Right lobe of liver (tissue), 6 donors: Measurements from ENCODE around the gene SPINK14. TPM values are rescaled to one million over a fixed set of nuclear protein-coding genes. Genes with fewer than 3 reads are reported as not detected.

Experiments
- ATAC-seq, 4 donors: fragments of 200-7000 bp; cut with Tn5 transposase; one replicate each; pipeline ENCODE4 v1.9.1; 2020; ENCODE audit warnings: mild to moderate bottlenecking in 4 of 4, moderate library complexity in 4 of 4
- DNase-seq, 3 donors: peaks; one replicate each; pipeline ENCODE4 v3.0.0-alpha.2; 2020
- H3K27ac ChIP-seq, 3 donors: fragments of 200-600 bp; one replicate each; pipeline ENCODE4 v1.8.0; 2022
- H3K27me3 ChIP-seq, 2 donors: fragments of 200-600 bp; one replicate each; pipeline ENCODE4 v1.8.0; 2022
- H3K36me3 ChIP-seq, 4 donors: fragments of 200-600 bp; sonication (generic) in 1 of 4; one replicate each; pipeline versions ENCODE4 v1.5.1 to v1.8.0; 2017 to 2022; ENCODE audit warnings: control low read depth in 1 of 4
- H3K4me1 ChIP-seq, 4 donors: fragments of 200-600 bp; sonication (generic) in 1 of 4; one replicate each; pipeline versions ENCODE4 v1.5.1 to v1.8.0; 2017 to 2022; ENCODE audit warnings: control low read depth in 1 of 4
- H3K4me3 ChIP-seq, 3 donors: fragments of 200-600 bp; one replicate each; pipeline ENCODE4 v1.8.0; 2022
- H3K9me3 ChIP-seq, 4 donors: fragments of 200-600 bp; sonication (generic) in 1 of 4; one replicate each; pipeline versions ENCODE4 v1.5.1 to v1.8.0; 2017 to 2022; ENCODE audit warnings: control low read depth in 1 of 4
- CTCF ChIP-seq, 4 donors: fragments of 200-600 bp in 3 of 4; fragments of 450-650 bp in 1 of 4; IDR thresholded peaks; one replicate each; pipeline versions ENCODE4 v1.5.1 to v1.8.0; 2016 to 2022; ENCODE audit warnings: antibody characterized with exemption in 4 of 4, mild to moderate bottlenecking in 2 of 4
- POLR2A ChIP-seq: fragments of 450-650 bp; IDR thresholded peaks from one replicate; pipeline ENCODE4 v1.6.1; 2017; ENCODE audit warnings: antibody characterized with exemption, mild to moderate bottlenecking
- WGBS: methylation state at CpG from one replicate; pipeline ENCODE4 v1.1.6; 2018; ENCODE audit warnings: low coverage, low lambda C conversion rate; ENCODE audit not compliant: insufficient coverage; ENCODE audit errors: missing lambda C conversion rate; 5-methylcytosine and 5-hydroxymethylcytosine counted together
- intact Hi-C, 2 donors: fragments of 100-400 bp; cut with DNase I; formaldehyde crosslinking; loops; one replicate each; pipeline versions ENCODE4 v1.11.2 to v1.14.1; 2022
- small RNA-seq, 2 experiments: library from RNA; depleted of rRNA; stranded (forward); fragments of <200 nt; gene quantifications; one replicate each; pipeline ENCODE3, GENCODE V24; 2016
- total RNA-seq, 6 experiments: library from RNA; depleted of rRNA in 2 of 6; stranded (reverse); fragments of >200 nt in 2 of 6; fragmentation: NEBNext Ultra II Directional in 3 of 6; extraction: Animal tissue kit (Norgen Biotek cat#: 25700) in 3 of 6; gene quantifications; one replicate each; pipeline versions ENCODE4 v1.1.0 to v1.2.4, GENCODE V29; 2016 to 2023
- donor health status: DM: no; HTN: yes; CAD: no.
- donor health status: DM: no; HTN: no; CAD: no.
- donor health status: DM: no; HTN: no; CAD: no.
- donor health status: DM: no; HTN: yes; CAD: no.
- donor health status: DM: no; HTN: yes; CAD: no.

SPINK14 gene
- total RNA-seq, 6 experiments from 2014 or later = not detected

- no peak for TF ChIP-seq POLR2A
- no peak for TF ChIP-seq CTCF (IDR thresholded peaks at IDR 0.05)
- no peak for DNase-seq
- intact Hi-C loops = no loop called here
- H3K4me1 ChIP-seq = no peaks in the 10 kb centered on the region
- WGBS = 50% methylated on average over 2 of the region's 2 CpGs
- no peaks in the 10 kb centered on the region for H3K36me3 ChIP-seq
- no peaks in the 10 kb centered on the region for H3K27me3 ChIP-seq
- ATAC-seq = no peak
- no peaks in the 10 kb centered on the region for H3K9me3 ChIP-seq
- H3K4me3 ChIP-seq = no peak overlapping the region
- H3K27ac ChIP-seq = no peak overlapping the region
These were observed 55.9 kb downstream of the SPINK14 start for GRCh38 chr5:148224117-148224742.

Small RNA genes within 50 kb of the gene (small RNA-seq; reads per million reads assigned to genes)
- 0 reads per million in 2 experiments for gene HMGN1P16

Other genes starting within 250 kb of the SPINK14 start
- gene SPINK5, start 104.6 kb upstream of the SPINK14 start, total RNA-seq = under 1 TPM in 2 of 6 experiments, not detected in 4; 0.10 to 0.26 TPM
- gene SPINK6, start 34.5 kb downstream of the SPINK14 start, total RNA-seq = not detected
- not detected for gene MARCOL, start 70.0 kb downstream of the SPINK14 start, total RNA-seq
- gene SPINK13, start 100.2 kb downstream of the SPINK14 start, total RNA-seq = not detected
- not detected for gene SPINK7, start 143.9 kb downstream of the SPINK14 start, total RNA-seq
- gene SPINK9, start 167.0 kb downstream of the SPINK14 start, total RNA-seq = not detected
- 10 to 100 TPM; 21.1 to 34.9 (median 23.6) TPM for gene FBXO38, start 215.4 kb downstream of the SPINK14 start, total RNA-seq